Stimulated activated CD8-positive, alpha-beta memory T cell treated with anti-CD3 and anti-CD28 coated beads, Interleukin-7, amount 100 ng/mL, for 4 hours (primary cell): ENCODE results near the gene PRKCB.
"Not testable (repeated sequence)": the region's sequence is repeated elsewhere in the genome, so short reads cannot be mapped to it uniquely, and the experiment has no call there.

Experiments
- DNase-seq, 2 donors: peaks; one replicate each; pipeline ENCODE4 v3.0.0-alpha.2; 2020; ENCODE audit warnings: low read depth in 2 of 2

The PRKCB gene

DNA sequence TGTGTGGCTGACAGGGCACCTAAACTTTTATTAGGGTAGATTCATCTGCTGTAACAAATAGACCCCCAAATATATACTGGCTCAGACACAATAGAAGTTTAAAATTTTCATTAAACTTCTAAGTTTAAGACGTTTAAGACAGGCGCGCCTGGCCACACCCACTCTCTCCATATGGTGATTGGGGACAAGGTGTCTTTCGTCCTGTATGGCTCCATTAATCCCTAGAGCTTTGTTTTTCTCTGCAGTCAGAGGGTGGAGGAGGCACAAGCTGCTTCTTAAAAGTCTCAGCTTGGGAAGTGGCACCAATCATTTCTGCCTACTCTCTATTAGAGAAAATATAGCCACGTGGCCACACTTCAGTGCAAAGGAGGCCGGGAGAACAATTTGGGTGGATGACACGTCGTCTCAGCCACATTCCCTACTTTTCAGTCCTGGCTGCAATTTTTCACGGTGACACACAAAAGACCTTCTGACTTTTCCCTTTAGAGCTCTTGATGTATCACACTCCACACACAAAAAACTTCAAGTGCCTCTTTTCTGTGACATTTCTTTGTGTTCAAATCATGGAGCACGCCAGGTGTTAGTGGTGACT, 294.8 kb downstream of the PRKCB start:
- no peak for DNase-seq

DNA sequence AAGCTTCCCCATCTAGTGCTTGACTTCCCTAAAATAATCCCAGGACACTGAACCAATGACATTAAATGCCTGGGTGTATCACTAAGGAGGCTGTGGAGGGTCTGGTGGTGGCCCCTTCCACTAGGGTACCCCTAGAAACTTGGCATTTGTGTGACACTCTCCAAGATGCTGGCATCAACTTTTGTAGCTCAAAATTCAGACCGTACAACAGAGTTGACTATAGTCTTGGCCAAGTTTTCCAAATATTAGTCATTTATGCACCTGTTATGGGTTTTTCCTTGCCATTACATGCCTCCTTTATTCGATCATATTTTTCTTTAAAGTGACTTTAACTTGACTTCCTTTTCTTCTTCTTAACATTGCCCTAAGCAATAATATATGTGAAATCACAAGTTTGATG, 295.5 kb downstream of the PRKCB start:
- DNase-seq = no peak

DNA sequence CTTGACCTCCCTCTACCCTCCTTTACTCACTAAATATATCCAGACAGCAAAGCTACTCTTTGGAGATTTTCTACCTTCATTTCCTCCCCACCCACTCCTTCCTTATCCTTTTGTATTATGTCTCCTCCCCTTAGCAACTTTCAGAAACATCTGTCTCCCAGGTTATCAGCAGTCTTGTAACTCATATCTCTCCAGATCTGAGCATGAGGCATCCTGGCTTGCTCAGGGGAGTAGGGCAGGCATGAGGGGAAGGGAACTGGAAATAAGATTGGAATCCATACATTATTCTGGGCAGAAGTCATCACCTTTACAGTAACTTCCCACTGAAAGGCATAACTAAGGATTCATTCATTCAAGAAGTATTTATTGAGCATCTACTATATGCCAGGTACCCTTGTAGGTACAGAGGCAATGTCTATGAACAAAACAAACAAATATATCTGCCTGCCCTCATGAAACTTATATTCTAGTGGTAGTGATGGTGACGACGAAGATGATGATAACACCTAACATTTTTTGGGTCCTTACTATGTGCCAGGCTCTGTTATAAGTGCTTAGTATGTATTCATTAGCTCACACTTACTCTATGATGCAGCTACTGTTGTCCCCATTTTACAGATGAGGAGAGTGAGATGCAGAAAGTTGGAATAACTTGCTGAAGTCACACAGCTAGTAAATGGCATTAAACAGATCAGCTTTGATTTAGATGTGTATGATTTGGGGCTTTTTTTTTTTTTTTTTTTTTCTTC, 296.4 kb downstream of the PRKCB start:
- DNase-seq = no peak

DNA sequence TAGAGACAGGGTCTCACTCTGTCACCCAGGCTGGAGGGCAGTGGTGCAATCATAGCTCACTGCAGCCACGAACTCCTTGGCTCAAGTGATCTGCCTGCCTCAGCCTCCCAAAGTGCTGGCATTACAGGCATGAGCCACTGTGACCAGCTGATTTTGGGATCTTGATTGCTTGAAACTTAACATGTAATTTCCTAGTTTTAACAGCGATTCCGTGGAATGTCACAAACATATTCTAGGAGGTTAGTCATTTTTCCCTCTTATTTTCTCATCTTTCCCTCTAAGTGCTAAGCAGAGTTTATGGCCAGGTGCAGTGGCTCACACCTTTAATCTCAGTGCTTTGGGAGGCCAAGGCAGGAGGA, 297.0 kb downstream of the PRKCB start:
- DNase-seq = no peak

DNA sequence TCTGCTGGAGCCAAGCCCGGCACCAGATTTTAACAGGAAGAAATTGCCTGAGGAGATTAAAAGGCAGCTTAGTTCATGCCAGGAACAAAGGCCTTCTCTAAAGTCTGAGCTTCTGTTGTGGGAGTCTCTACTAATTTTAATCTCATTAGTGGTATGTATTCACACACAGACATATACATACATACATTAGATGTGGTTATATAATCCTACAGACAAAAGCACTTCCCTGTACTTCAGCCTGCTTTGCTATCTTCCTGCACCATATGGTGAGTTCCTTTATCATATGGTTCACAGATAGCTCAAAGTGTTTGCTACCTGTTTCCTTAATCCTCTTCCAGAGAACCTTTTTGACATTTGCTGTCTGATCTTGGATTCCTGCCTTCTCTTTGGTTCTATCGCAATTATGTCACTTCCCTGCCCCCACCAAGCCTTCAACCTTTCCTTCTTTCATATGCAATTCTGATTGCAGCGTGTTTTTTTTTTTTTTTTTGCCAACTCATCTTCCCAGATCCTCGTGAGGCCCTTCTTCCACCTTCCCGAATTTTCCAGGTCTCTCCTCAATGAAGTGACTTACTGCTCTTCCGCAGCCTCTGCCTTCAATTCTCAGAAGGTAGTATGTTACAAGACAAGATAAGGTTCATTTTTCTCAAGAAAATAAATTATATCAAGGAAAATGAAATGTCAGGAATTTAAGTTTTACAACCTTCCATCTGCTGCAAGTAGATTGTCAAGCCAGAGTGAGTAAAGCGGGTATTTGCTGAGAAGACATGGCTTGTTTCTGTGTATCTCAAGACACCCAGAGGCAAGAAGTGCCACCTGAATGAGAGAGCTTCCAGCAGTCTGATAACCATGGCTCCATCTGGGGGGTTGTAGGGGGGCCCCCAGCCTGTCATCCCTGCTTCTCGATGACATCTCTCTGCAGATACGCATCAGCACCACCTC, 300.1 kb downstream of the PRKCB start:
- DNase-seq = no peak

DNA sequence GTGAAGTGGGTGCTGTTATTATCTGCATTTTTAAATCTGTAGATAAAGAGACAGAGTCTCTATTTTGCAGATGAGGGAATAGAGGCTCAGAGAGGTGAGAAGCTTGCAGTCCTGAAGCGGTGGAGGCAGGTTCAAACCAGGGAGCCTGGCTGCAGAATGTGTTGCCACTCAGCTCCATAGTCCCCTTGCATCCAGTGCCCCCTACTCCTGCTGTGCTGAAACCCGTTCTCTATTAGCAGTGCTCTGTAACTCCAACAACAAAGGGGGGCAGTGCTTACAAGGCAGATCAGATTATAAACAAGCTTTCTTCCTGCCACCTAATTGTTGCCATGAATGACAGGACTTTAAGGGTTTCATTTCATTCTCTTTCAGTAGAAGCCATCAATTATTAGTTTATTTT, 302.2 kb downstream of the PRKCB start:
- no peak for DNase-seq

DNA sequence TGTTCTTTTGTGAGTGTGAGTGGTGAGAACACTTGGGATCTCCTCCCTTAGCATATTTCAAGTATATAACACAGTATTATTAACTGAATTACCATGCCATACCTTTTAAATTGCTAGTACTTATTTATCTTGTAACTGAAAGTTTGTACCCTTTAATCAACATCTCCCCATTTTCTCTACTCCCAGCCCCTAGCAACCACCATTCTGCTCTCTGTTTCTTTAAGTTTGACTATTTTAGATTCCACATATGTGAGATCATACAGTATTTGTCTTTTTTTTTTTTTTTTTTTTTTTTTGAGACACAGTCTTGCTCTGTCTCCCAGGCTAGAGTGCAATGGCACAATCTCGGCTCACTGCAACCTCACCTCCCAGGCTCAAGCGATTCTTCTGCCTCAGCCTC, 302.8 kb downstream of the PRKCB start:
- DNase-seq = no peak

DNA sequence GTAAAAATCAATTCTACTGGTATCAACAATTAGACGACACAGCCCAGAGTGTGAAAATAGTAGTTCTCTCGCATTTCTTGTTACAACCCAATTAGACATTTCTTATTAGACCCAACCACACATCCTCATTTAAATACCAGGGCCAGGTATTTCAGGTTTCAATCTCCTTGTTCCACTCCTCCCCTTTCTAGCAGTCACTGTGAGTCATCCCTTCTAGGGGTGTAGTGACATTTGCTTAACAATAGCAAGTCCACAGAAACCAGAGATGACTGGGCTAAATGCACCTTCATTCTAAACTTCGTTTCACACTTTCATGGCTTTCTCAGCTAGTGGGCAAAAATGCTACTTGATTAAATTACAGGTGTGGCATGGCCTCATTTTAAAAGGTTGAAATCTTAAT, 303.5 kb downstream of the PRKCB start:
- no peak for DNase-seq

DNA sequence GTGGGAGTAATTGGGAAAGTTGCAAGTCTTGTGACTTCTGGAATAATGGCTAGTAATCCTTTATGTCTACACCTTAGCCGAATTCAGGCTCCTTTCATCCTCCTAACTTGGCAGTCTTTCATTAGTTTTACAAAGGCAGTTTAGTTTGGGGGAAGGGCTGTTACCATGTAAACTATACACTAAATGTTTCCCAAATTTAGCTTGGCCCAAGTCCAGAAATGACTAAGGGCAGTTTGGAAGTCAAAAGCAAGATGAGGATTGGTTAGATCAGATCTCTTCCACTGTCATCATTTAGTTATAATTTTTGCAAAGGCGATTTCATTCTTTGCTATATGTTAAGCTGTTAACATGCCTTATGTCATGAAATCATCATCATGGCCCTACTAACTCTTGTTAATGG, 304.9 kb downstream of the PRKCB start:
- DNase-seq = no peak

DNA sequence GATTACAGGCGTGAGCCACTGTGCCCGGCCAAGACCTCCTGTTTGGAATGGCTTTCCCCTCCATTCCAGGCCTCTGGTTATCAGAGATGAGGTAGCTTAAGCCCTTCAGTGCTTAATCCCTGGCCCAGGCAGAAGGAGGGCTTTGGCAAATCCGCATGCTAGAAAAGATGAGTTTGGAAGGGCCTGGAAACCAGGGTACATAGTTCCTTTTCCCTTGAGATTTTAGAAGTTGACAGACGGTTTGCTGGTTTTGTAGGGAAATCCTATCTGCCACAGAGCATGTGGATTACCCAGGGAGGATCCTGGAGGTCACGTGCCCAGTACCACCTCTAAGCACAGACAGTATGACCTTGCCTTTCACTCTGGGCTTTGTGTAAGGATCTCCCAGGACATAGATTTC, 305.7 kb downstream of the PRKCB start:
- no peak for DNase-seq

DNA sequence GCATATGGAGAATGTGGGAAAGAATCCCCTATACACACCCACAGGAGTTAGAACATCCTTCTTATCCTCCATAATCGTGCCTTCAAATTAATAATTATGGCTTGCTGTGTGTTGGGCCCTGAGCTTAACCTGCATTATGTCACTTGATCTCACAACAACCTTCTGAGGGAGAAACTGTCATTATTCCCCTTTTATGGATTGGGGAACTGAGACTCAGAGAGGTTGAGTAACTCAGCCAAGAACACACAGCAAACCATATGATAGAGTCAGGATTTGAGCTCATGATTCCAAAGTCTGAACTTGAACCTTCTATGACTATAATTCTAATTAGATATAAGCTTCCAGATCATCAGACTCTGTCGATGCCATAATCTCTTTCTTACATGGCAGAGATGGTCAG, 306.1 kb downstream of the PRKCB start:
- DNase-seq = no peak

DNA sequence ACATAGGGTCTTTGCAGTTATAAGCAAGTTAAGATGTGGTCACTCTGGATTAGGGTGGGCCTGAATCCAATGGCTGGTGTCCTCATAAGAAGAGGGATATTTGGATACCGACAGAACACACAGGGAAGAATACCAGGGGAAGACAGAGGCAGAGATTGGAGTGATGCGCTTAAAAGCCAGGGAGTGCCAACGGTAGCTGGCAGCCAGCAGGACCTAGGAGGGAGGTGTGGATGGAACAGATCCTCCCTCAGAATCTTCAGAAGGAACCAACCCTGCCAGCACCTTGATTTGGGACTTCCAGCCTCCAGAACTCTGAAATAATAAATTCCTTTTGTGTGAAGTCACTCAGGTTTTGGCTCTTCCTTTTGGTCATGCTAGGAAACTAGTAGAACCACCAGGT, 310.1 kb downstream of the PRKCB start:
- DNase-seq = no peak

DNA sequence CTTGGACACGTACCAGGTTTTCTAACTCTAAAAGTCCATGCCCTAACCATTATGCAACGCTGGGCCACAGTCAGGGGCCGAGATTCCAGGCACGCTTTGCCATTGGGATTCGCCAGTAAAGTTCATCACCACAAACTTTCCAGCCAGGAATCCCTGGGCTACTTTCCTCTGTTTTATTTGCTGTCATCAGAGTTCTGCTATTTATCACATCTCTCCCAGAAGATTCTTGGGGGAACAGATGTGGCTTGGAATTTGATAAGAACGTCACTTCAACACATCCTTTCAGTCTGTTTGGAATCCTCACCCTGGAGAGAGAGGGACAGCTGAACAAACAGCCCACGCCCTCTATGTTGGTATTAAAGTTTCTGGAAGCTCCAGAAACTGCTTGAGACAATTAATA, 310.7 kb downstream of the PRKCB start:
- no peak for DNase-seq

DNA sequence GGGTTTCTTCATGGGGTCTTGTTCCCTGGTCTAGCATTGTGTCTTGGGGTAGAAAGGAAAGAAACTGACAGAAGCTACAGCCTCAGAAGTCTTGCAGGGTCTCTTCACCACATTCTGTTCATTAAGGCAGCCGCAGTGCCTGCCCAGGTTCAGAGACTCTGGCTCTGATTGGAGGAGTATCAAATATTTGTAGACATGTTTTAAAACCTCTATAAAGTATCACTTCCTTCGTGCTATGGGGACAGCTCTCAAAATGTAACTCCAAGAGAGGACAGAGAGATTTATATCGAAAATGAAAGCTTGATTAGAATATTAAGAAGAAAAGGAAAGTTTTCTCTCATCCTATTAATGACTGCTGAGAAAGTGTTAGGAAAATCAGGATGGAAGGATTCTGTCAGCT, 313.3 kb downstream of the PRKCB start:
- no peak for DNase-seq

DNA sequence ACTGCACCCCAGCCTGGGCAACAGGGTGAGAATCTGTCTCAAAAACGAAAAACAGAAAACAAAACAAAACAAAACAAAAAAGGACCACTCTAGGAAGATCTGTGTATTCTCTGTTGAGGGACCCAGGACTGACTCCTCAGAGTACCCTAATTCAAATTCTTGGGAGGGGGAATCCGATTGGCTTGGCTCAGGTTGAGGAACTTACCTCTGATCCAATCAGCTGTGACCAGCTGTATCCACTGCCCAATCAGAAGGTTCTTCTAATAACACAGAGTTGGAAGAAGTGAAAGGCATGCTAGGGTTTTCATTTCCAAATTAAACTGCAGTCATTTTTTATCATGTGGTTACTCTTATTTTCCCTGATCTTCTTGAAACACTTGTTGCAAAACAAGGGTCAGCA, 314.5 kb downstream of the PRKCB start:
- DNase-seq = no peak

DNA sequence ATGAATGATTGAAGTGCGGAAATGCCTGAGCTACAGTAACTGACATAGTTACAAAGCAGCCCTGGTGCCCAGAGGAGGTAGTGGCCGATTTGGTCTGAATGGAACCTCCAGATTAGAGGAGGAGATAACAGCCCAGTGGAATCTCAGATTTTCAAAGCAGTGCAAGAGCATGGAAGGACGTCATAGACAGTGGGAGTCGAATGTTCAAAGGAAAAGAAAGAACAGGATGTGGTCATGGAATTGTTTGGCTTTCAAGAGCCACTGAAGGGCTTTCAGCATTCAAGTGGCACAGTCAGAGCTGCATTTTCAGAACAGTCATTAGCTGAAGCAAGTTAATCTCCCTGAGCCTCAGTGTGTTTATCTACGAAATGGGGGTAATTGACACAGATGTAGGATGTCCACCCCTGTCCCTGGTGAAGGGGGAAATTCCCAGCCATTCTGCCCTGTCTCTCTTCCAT, 315.7 kb downstream of the PRKCB start:
- no peak for DNase-seq

DNA sequence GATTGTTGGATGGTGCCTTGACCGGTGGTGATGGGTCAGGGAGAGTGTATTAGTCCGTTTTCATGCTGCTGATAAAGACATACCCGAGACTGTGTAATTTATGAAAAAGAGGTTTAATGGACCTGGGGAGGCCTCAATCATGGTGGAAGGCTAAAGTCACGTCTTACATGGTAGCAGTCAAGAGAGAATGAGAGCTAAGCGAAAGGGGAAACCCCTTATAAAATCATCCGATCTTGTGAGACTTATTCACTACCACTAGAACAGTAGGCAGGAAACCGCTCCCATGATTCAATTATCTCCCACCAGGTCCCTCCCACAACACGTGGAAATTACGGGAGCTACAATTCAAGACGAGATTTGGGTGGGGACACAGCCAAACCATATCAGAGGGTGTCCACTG, 316.3 kb downstream of the PRKCB start:
- DNase-seq = not testable (repeated sequence)

DNA sequence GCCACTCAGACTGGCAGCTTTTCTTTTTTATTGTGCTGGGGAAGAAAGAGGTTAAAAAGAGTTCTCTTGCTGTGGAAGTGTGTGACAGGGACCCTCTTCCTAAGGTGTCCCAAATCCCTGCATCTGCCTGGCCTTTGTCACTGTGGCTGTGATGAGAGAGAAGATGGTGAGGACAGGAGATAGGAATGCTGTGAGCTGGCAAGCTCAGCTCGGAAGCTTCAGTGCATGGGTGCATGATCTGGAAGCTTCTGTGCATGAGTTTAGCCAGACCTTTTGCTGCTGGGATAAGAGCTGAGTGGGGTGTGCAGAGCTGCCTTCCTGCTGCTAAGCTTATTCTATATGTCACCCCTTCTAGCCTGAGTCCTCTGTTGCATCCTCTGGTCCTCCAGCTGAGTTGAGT, 317.0 kb downstream of the PRKCB start:
- DNase-seq = no peak

DNA sequence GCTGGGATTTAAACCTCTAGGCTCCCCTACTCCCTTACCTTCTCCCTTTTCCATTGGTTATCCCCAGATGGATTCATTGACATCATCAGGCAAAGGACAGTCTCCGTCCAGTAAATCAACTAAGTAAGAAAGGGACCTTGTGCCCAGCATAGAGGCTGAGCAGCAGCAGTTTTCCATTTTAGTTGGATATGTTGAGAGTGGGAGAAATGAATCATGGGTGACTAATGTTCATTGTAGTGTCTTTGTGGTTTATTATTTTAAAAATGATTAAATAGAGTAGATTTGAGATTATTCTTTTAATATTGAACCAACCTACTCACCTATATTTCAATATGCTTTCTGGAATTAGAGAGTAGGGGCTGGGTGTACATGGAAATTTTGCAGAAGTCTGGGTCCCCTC, 321.0 kb downstream of the PRKCB start:
- DNase-seq = no peak

DNA sequence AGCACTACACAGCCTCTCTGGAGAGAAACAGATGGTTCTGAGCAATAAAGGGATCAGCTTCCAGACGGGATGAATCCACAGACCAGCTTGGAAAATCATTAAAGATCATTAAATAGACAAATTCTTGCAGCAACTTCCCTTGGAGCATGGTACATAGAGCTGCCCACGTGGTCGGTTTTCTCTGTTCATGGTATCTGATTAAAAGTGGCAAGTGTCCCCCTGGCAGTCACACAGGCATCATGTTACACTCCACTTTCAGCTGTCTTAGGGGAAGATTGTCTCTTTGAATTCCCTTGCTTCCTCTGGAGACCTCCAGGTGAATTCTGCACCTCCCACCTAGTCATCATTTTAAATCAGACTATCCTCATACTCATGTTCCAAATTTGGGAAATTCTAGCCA, 328.2 kb downstream of the PRKCB start:
- DNase-seq = no peak

DNA sequence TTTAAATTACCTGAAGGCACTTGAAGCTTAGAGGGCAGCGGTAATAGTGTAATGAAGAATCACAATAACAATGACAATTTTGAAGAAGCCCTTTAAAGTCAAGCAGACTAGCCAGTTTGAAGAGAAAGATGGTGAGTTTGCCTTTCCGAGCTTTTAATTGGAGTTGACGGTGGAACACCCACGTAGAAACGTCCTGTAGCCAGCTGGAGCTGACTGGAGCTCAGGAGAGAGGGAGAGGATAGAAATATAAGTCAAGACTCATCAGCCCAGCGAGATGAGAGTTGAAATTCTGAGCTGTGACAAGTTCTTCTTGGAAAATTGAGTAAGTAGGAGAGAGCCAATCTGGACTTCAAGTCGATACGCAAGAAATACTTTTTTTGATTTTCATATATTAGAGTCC, 328.6 kb downstream of the PRKCB start:
- no peak for DNase-seq

DNA sequence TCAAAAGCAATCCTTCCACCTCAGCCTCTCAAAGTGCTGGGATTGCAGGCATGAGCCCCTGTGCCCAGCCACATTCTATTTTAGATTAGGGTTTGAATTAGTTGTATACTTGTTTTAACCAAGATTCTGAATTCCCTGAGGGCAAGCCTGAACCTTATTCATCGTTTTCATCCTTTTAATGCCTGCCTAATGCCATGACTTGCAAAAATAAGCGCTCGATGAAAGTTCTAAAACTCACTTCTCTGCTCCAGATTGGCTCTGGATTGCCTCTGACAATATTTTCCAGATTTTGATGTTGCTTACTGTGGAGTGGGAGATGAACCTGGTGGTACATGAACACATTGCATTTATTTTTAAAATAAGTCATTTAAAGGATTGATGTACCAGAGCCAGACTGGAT, 329.5 kb downstream of the PRKCB start:
- DNase-seq = no peak
